GM13977 (cell line): Measurements from ENCODE around the gene CLCA2.

Experiments
- DNase-seq: peaks from one replicate; pipeline ENCODE4 v3.0.0; 2012; ENCODE audit warnings: low spot score
- CTCF ChIP-seq: IDR thresholded peaks from 2 replicates; pipeline ENCODE4 v1.5.1; 2012; ENCODE audit warnings: mild to moderate bottlenecking, control low read depth; ENCODE audit not compliant: insufficient read depth; ENCODE audit errors: extremely low read depth, missing control alignments
- in situ Hi-C: fragments of 300-500 bp; cut with MboI; formaldehyde crosslinking; loops from one replicate; pipeline ENCODE4 v1.12.0; 2022; ENCODE audit warnings: low sequenced_read_pairs, low pct_unique_long_range_greater_than_20kb, mixed read lengths, inconsistent platforms; ENCODE audit not compliant: unreplicated experiment

CLCA2 gene

GRCh38 chr1:86423873-86424272 lies at the start of gene CLCA2:
CLCA2 (plus strand) TSS chr1:86424171; CDS start chr1:86424248, 77 bp downstream.
- in situ Hi-C loops = no loop called here
- DNase-seq = no peak
- no peak for TF ChIP-seq CTCF

GRCh38 chr1:86375688-86376087 lies 48.3 kb upstream of the CLCA2 start:
- in situ Hi-C loops = loop anchor here (25.0 kb wide), 1 partner anchor 337 kb away; the partner anchor contains the start of gene SH3GLB1
- TF ChIP-seq CTCF = no peak

GRCh38 chr1:86377341-86377740 lies 46.6 kb upstream of the CLCA2 start:
- in situ Hi-C loops = loop anchor here (25.0 kb wide), 1 partner anchor 335 kb away; the partner anchor contains the start of gene SH3GLB1
- no peak for DNase-seq

More at GRCh38 chr1:86375688-86376087, 48.3 kb upstream of the CLCA2 start:
- DNase-seq = no peak

GRCh38 chr1:86378813-86379212 lies 45.2 kb upstream of the CLCA2 start:
- in situ Hi-C loops = loop anchor here (25.0 kb wide), 1 partner anchor 333 kb away; the partner anchor contains the start of gene SH3GLB1
- TF ChIP-seq CTCF = no peak
- no peak for DNase-seq

More at GRCh38 chr1:86377341-86377740, 46.6 kb upstream of the CLCA2 start:
- TF ChIP-seq CTCF = no peak

- DNase-seq = peak; percentile 48
- TF ChIP-seq CTCF = peak; percentile 65
- in situ Hi-C loops = loop anchor here (10.0 to 25.0 kb wide), 2 partner anchors 114 to 332 kb away; partner anchors contain the start of gene SH3GLB1
Observed at GRCh38 chr1:86380257-86380861, 43.6 kb upstream of the CLCA2 start.

GRCh38 chr1:86381223-86381622 lies 42.7 kb upstream of the CLCA2 start:
- in situ Hi-C loops = loop anchor here (10.0 to 25.0 kb wide), 2 partner anchors 114 to 331 kb away; partner anchors contain the start of gene SH3GLB1
- DNase-seq = no peak
- no peak for TF ChIP-seq CTCF
